ENCODE data around the gene DNAH8.
"Not testable (repeated sequence)": the region's sequence is repeated elsewhere in the genome, so short reads cannot be mapped to it uniquely, and the experiment has no call there.

DNAH8 gene

GRCh38 chr6:38753707-38754106 is 38.6 kb downstream of the DNAH8 start:
- no peak for DNase-seq

GRCh38 chr6:38755207-38755606 is 40.1 kb downstream of the DNAH8 start:
- no peak for DNase-seq

- DNase-seq = no peak
These were observed 40.8 kb downstream of the DNAH8 start for GRCh38 chr6:38755874-38756273.

DNA sequence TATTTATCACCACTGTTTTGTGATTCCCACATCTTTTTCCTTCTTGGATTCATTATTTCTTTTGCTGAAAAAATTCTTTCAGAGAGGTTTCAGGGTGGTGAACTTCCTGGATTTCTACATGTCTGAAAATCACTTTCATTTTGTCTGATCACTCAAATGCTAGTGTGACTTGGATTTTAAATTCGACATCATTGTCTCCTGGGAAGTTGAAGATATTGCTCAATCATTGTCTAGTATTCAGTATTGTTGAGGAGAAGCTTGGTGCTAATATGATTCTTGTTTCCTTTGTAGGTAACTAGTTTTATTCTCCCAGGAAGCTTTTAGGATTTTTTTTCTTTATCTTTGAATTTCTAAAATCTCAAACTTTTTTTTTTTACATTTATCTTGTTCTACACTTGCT is 45.0 kb downstream of the DNAH8 start:
- DNase-seq = no peak

DNA sequence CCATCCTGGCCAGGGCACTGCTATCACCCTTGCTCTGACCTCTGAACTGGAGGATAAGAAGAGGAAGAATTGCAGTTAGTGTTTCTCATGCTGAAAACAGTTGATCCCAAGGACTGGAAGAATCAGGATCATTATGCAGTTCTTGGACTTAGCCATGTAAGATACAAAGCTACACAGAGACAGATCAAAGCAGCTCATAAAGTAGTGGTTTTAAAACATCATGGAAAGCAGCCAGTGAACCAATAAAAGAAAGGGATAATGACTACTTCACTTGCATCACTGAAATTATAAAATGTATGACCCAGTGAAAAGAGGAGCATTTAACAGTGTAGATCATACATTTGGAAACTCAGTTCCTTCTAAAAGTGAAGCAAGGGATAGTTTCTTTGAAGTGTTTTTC is 47.7 kb downstream of the DNAH8 start:
- DNase-seq = no peak

DNA sequence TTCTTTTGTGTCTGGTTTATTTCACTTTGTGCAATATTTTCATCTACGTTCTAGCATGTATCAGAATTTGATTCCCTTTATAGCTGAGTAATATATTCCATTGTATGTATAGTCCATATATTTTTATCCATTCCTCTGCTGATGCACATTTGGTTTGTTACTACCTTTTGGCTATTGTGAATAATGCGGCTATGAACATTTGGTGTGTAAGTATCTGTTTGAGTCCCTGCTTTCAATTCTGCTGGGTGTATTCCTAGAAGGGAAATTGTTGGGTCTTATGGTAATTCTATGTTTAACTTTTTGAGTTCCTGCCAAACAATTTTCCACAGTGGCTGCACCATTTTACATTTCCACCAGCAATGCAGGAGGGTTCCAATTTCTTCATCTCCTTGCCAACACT is 52.4 kb downstream of the DNAH8 start:
- DNase-seq = no peak

GRCh38 chr6:38773338-38773737 is 58.2 kb downstream of the DNAH8 start:
- peak; percentile 35 for DNase-seq

- no peak for DNase-seq
These were observed 60.0 kb downstream of the DNAH8 start for GRCh38 chr6:38774929-38775707.

DNA sequence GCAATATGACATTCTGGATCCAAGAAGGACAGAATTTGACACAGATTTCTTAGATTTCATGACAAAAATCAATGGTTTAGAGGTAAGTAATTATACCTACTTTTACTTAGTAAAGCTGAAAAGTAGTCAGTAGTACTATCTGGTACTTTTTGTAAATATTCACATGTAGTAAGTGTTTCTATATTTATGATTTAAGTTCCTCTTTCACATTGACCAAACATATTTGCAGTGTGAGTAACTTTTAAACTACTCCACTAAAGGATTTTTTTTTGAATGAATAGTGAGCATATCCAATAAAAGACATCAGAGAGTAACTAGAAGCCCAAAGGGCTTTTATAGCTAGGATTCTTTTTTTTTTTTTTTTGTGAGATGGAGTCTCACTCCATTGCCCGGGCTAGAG is 60.8 kb downstream of the DNAH8 start:
- no peak for DNase-seq

DNA sequence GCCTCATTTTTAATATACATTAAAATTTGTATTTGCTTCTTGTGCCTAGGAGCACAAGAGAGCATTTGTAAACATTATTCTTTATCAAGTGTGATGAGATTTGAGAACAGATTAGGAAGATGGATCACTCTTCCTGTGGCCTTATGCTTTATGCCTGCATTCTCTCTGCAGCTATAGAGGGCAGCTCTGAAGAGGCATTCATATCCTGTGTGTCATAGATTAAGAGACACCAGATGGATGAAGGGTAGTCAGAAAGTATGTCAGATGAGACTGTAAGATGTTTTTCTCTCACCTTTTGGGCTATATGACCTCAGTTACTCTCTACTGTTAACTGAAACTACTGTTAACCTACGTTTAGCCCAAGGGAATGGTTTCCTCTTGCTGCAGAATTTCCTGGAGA is 61.4 kb downstream of the DNAH8 start:
- DNase-seq = no peak

GRCh38 chr6:38779310-38780062 is 64.4 kb downstream of the DNAH8 start:
- no peak for DNase-seq

- no peak for DNase-seq
These were observed 67.5 kb downstream of the DNAH8 start for GRCh38 chr6:38782616-38783015.

- no peak for DNase-seq
These were observed 68.5 kb downstream of the DNAH8 start for GRCh38 chr6:38783443-38784228.

- no peak for DNase-seq
These were observed 69.6 kb downstream of the DNAH8 start for GRCh38 chr6:38784506-38785235.

DNA sequence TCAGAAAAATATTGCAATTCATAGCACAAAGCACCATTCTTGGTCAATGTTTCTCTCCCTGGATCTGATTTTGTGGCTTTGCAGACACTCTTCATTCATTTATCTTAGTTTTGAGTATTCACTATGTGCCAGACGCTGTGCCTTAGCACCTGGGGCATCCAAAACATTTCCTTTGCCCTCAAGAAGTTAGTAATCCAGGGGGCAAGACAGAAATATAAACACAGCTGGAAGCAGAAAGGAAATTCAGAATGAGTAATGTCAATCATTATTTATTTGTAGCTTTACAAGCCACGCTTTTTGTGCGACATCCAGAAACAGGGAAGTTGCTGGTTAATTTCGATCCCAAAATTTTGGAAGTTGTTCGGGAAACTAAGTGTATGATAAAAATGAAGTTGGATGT is 71.4 kb downstream of the DNAH8 start:
- DNase-seq = no peak

DNA sequence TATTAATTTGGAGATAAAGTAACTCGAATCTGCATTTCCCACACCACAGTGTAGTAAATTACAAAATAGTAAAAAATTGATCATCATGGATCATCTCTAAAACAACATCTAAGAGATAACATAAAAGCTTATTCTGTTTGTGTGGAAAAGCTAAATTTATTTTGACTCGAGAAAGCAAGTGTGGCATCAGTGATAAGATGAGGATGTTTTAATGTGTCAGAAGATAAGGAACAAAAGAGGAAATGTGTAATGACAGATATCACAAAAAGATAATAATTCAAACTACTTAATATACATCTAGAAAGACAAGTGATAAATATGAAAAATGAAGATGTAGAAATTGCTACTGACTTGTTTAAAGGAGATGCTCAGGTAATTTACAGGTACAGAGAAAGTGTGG is 74.1 kb downstream of the DNAH8 start:
- DNase-seq = no peak

DNA sequence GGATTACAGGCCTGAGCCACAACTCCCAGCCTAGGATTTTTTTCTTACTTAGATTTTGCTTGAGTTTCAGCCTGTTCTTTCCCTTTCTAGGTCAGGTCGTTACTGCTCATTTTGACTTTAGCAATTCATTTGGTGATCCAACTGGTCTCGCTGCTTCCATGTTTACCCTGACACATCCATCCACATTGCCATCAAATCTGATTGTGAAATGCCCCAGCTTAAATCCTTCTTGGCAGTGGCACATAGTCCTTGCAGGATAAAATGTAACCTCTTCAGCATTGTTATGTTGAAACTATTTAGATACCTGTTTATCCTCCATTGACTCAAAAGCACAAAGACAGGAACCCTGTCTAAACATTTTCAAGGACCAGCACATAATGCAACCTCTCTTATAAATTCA is 77.2 kb downstream of the DNAH8 start:
- no peak for DNase-seq

DNA sequence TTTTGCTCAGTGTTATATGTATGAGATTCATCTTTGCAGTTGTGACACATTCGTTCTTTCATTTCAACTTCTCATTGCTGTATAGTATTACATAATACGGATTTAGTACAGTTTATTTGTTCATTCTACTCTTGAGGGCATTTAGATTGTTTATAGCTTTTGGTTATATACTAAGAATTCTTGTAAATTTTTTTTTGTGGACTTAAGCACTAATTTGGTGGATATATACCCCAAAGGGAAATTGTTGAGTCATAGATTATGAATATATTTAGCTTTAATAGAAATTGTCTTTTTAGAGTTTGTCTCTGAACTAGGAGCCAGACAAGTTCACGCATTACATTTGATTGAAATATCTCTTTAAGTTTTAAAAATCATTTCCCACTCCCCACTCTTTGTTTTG is 79.6 kb downstream of the DNAH8 start:
- DNase-seq = no peak

GRCh38 chr6:38796006-38796405 is 80.9 kb downstream of the DNAH8 start:
- no peak for DNase-seq

DNA sequence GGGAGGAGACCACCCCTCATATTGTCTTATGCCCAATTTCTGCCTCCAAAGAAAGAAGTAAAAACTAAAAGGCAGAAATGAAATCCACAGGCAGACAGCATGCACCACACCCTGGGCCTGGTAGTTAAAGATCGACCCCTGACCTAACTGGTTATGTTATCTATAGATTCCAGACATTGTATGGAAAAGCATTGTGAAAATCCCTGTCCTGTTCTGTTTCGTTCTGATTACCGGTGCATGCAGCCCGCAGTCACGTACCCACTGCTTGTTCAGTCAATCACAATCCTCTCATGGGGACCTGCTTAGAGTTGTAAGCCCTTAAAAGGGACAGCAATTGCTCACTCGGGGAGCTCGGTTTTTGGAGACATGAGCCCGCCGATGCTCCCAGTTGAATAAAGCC is 81.3 kb downstream of the DNAH8 start:
- DNase-seq = not testable (repeated sequence)

DNA sequence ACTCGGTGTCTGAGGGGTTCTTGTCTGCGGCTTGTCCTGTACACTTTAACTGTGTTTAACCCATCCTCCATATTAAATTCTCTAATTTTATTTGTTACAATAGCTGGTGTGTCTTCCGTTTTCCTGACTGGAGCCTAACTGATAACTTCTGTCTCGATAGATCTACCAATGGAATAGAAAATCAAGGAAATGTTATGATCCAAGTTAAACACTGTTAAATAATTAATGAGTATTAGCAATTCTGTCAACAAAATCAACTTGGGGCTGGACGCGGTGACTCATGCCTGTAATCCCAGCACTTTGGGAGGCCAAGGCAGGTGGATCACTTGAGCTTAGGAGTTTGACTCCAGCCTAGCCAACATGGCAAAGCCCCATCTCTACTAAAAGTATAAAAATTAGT is 81.7 kb downstream of the DNAH8 start:
- DNase-seq = no peak

- DNase-seq = no peak
These were observed 82.3 kb downstream of the DNAH8 start for GRCh38 chr6:38797391-38797790.
